ENCODE results near the gene CSTF3.

The CSTF3 gene

GRCh38 chr11:33040033-33040861, 121.0 kb downstream of the CSTF3 start:
- no peak for DNase-seq (ENCODE audit: low spot score)

GRCh38 chr11:33039274-33040032, 121.8 kb downstream of the CSTF3 start, which contains the start of gene TCP11L1:
TSS of gene TCP11L1 (plus strand) at chr11:33039572. CDS start at chr11:33043774, 4,202 bp downstream.
- peak; percentile 94 for DNase-seq (ENCODE audit: low spot score)

GRCh38 chr11:33035011-33035410, 126.3 kb downstream of the CSTF3 start:
- DNase-seq (ENCODE audit: low spot score) = no peak

Measured in LoVo (cell line).